Fibroblast of lung (primary cell): ENCODE results near the gene EPO.

ENCODE experiments used
- EZH2 ChIP-seq: IDR thresholded peaks from 2 replicates; pipeline ENCODE4 v1.5.1; 2012; ENCODE audit warnings: low read length, control low read depth, mild to moderate bottlenecking; ENCODE audit errors: missing control alignments
- TF ChIP-seq, protein P1 (sequence below), 2 donors: IDR thresholded peaks in 1 of 2; conservative IDR thresholded peaks in 1 of 2; 1 replicate in 1 of 2; 2 replicates in 1 of 2; pipeline ENCODE4 v1.5.1; 2011 to 2012; ENCODE audit warnings: low read length in 2 of 2, control low read depth in 1 of 2, inconsistent platforms in 1 of 2, low read depth in 1 of 2, mild to moderate bottlenecking in 1 of 2

GRCh38 chr7:100710452-100710851 is 9.8 kb upstream of the EPO start:
- TF ChIP-seq, protein P1, sequence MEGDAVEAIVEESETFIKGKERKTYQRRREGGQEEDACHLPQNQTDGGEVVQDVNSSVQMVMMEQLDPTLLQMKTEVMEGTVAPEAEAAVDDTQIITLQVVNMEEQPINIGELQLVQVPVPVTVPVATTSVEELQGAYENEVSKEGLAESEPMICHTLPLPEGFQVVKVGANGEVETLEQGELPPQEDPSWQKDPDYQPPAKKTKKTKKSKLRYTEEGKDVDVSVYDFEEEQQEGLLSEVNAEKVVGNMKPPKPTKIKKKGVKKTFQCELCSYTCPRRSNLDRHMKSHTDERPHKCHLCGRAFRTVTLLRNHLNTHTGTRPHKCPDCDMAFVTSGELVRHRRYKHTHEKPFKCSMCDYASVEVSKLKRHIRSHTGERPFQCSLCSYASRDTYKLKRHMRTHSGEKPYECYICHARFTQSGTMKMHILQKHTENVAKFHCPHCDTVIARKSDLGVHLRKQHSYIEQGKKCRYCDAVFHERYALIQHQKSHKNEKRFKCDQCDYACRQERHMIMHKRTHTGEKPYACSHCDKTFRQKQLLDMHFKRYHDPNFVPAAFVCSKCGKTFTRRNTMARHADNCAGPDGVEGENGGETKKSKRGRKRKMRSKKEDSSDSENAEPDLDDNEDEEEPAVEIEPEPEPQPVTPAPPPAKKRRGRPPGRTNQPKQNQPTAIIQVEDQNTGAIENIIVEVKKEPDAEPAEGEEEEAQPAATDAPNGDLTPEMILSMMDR (conservative IDR thresholded peaks at IDR 0.05 in 1 of 2, IDR thresholded peaks at IDR 0.05 in 1 of 2; ENCODE audit: low read depth in 1 of 2, low read length in 2 of 2) = no peak
- no peak for TF ChIP-seq EZH2
